HG03378 (cell line): ENCODE data around the gene TAOK3.
A peak's percentile ranks its signal among the peaks of the same experiment; 100 is the strongest.
"Not testable (repeated sequence)": the region's sequence is repeated elsewhere in the genome, so short reads cannot be mapped to it uniquely, and the experiment has no call there.

Experiments used
- ATAC-seq: cut with Tn5 transposase; IDR thresholded peaks from one replicate; pipeline ENCODE4 v1.9.1; 2021; ENCODE audit warnings: mild to moderate bottlenecking, moderate library complexity; ENCODE audit not compliant: unreplicated experiment

Gene TAOK3

DNA sequence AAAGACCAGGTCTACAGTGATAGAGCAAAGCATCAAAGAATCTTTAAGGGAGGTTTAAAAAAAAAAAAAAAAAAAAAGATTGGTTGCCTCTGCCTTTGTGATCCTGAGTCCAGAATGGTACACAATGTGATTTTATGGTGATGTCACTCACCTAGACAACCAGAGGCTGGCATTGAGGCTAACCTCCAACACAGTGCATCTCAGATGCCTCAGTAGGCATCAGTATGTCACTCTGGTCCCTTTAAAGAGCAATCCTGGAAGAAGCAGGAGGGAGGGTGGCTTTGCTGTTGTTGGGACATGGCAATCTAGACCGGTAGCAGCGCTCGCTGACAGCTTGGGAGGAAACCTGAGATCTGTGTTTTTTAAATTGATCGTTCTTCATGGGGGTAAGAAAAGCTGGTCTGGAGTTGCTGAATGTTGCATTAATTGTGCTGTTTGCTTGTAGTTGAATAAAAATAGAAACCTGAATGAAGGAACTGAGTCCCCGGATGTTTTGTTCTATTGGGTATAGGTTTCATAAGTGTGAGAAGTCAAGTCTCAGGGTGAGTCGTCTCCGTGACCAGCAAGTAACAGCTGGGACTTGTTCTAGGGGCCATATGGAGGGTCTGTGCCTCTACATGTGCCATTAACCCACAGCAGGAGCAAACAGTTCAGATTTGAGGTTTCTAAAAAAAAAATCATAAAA, 227.5 kb downstream of the TAOK3 start:
- ATAC-seq, result no peak

DNA sequence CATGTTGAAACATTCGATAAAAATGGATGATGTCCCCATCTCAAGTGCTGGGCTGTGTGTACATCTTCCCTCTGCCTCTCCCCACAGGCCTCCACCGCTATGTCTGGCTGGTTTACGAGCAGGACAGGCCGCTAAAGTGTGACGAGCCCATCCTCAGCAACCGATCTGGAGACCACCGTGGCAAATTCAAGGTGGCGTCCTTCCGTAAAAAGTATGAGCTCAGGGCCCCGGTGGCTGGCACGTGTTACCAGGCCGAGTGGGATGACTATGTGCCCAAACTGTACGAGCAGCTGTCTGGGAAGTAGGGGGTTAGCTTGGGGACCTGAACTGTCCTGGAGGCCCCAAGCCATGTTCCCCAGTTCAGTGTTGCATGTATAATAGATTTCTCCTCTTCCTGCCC, 228.2 kb downstream of the TAOK3 start:
- ATAC-seq, result no peak

DNA sequence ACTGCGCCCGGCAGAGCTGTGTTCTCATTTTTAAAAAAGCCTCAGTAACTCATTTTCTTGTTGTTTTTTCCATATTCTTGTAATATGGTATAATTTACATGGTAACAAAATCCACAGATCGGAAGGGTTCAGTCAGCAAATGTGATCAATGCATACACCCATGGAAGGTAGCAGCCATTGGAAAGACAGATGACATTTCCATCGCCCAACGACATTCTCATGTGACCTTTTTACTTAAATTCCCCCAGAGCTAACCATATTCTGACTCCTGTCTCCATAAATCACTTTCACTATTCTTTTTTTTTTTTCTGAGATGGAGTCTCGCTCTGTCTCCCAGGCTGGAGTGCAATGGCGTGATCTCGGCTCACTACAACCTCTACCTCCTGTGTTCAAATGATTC, 231.9 kb downstream of the TAOK3 start:
- no peak for ATAC-seq

DNA sequence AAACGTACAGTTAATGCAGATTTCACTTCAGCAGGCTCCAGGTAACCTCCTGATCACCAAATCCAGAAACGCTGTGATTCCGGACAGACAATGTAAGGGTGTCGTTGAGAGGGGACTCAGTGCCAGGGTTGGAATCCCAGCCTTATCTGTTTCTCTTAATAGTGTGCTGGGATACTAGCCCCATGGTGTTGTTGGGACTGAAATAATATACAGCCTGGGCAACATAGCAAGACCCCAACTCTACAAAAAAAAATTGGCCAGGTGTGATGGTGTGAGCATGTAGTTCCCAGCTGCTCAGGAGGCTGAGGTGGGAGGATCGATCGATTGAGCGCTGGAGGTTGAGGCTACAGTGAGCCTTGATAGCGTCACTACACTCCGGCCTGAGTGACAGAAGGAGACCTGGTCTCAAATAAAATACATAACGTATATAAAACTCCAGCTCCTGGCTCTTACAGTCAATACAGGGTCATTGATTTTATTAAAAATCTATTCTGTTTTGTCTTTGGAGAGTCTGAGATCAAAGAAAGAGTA, 235.5 kb downstream of the TAOK3 start:
- no peak for ATAC-seq

DNA sequence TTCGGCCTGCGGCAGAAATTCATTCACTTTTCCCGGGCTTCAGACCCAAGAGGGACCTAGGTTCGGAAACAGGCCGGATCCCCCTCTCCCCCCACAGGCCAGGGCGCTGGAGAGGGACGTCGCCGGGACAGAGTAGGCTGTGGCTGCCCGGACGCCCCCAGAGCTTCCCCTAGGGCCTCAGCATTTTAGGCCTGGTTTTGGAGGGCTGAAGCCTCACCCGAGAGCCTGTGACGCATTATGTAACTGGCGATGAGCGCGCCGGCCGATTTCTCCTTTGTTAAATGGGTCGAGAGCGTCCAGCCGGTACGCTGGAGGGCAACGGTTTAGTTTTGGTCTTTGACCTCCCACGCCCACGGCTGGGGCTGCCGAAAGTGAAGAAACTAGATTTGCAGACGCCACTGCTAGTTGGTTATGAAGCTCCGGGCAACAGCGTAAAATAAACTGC, 236.1 kb downstream of the TAOK3 start:
- ATAC-seq, result peak; percentile 31

DNA sequence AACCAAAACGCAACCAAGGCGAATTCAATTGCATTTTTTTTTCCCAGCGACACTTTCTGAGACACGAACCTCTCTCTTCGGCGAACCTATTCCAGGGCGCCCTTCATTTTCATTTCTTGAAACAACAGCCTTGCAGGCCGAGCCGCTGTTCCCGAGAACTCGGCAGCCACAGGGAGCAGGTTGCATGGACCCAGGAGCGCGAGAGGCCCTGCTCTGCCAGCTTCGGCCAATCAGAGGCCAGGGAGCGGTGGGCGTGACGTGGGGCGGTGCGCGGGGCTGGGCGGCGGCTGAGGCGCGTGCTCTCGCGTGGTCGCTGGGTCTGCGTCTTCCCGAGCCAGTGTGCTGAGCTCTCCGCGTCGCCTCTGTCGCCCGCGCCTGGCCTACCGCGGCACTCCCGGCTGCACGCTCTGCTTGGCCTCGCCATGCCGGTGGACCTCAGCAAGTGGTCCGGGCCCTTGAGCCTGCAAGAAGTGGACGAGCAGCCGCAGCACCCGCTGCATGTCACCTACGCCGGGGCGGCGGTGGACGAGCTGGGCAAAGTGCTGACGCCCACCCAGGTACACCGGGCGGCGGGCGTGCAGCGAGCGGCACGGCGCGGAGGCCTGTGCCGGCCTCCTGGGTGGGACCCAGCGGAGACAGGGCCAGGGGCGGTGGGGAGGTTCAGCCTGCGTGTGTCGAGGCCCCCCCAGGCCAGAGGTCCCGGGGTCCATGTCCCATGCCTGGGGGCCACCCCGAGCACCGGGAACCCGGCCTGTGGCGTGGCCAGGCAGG, 236.7 kb downstream of the TAOK3 start, which contains the start of gene PEBP1:
Gene PEBP1 (plus strand): TSS at position 337 of the 771 bp plus-strand sequence. CDS start 86 bp downstream, at position 423.
- ATAC-seq, result peak; percentile 88

DNA sequence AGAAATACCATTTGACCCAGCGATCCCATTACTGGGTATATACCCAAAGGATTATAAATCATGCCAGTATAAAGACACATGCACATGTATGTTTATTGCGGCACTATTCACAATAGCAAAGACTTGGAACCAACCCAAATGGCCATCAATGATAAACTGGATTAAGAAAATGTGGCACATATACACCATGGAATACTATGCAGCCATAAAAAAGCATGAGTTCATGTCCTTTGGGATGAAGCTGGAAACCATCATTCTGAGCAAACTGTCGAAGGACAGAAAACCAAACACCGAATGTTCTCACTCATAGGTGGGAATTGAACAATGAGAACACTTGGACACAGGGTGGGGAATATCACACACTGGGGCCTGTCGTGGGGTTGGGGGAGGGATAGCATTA, 243.3 kb downstream of the TAOK3 start:
- not testable (repeated sequence) for ATAC-seq

DNA sequence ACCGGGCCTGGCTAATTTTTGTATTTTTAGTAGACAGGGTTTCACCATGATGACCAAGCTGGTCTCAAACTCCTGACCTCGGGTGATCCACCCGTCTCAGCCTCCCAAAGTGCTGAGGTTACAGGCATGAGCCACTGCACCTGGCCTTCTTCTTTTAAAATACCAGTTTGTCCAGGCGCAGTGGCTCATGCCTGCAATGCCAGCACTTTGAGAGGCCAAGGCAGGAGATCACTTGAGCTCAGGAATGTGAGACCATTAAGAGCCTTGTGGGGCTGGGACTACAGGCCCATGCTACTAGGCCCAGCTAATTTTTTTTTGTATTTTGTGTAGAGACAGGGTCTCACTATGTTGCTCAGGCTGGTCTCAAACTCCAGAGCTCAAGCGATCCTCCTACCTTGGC, 244.8 kb downstream of the TAOK3 start:
- ATAC-seq, result no peak

DNA sequence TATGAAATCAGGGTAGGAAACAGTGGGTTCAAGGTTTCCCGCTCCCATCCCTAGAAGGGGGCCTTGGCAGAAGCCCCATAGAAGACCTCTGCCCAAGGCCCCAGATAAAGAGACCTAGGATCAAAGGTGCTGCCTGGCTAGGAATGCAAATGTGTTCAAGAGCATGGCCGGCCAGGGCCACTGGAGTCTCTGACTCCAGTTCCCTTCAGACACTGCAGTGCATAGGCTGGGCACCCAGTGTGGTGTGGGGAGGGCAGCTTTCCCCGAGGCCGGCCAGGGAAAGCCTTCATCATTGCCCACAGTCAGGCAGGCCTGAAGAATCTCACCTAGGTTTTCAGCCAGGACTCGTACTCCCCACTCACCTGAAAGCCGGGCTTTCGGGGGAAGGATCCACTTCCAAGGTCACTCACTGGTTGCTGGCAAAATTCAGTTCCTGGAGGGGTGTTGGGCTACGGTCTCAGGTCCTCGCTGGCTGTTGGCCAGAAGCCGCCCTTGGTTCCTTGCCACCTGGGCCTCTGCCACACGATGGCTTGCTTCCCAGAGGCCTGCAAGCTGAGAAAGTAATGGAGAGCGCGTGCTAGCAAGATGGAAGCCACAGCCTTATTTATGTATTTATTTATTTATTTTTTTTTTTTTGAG, 246.5 kb downstream of the TAOK3 start:
- ATAC-seq, result no peak

DNA sequence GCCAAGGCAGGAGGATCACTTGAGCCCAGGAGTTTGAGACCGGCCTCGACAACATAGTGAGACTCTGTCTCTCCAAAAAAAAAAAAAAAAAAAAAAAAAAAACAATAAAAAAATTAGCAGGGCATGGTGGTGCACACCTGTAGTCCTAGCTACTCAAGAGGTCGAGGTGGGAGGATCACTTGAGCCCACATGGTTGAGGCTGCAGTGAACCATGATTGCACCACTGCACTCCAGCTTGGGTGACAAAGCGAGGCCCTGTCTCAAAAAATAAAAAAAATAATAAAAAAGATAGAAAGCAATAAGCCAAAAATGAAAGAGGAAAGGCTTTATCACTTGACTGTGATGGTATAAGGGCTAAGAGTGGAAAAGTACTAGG, 247.0 kb downstream of the TAOK3 start:
- no peak for ATAC-seq

DNA sequence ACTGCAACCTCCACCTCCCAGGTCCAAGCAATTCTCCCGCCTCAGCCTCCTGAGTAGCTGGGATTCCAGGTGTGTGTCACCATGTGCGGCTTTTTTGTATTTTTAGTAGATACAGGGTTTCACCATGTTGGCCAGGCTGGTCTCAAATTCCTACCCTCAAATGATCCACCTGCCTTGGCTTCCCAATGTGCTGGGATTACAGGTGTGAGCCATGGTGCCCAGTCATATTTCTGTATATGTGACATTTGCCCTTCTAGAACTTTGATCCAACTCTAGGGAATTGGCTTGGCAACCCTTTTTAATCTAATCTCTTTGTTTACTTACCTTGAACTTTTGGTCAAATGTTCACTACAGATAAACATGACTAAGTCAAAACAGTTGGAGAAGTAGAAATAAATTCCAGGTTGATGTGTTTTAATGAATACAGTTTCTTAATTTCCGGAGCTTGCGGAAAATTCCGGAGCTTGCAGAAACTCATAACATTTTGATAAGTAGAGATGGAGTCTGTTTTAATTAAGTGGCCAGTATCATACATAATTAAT, 248.3 kb downstream of the TAOK3 start:
- no peak for ATAC-seq

DNA sequence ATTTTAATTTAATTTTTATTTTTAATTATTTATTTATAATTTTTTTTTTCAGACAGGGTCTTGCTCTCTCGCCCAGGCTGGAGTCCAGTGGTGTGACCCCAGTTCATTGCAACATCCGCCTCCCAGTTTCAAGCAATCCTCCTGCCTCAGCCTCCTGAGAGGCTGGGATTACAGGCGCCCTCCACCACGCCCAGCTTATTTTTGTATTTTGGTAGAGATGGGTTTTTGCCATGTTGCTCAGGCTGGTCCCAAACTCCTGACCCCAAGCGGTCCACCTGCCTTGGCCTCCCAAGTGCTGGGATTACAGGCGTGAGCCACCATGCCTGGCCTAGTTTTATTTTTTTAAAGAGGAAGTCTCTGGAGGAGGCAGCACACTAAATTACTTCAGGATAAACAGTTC, 250.4 kb downstream of the TAOK3 start:
- no peak for ATAC-seq

DNA sequence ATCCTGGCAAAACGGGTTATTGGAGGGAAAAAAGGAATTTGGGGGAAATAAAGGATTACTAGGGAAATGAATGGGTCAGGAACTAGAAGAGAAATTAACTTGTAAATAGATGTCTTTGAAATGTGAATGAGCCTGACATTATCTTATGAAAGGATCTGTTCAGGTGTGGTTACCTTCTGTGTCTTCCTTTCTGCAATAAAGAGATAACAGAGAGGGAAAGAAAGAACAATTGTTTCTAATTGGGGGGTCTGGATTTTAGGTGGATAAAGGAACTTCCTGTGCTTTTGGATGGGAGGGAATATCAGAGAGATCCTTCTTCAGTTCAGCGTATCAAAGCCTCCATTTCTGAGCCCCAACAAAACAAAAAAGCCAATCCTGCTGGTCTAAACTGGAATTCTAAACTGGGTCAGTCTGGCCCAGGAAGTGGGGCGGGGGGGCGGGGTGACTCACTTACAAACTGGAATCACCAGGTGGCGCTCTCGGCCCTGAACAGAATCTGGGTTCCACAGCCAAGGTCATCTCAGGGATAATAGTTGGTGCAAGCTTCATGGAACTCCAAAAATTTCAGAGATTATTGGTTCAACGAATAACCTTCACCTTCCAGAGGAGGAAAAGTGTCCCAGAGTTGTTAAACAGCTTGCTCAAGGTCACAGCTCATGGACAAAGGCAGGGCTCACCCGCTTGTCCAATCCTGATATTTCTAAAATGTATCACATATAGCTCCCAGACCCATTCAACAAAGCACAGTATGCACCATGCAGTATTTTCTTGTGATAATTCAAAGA, 251.9 kb downstream of the TAOK3 start:
- ATAC-seq, result no peak

DNA sequence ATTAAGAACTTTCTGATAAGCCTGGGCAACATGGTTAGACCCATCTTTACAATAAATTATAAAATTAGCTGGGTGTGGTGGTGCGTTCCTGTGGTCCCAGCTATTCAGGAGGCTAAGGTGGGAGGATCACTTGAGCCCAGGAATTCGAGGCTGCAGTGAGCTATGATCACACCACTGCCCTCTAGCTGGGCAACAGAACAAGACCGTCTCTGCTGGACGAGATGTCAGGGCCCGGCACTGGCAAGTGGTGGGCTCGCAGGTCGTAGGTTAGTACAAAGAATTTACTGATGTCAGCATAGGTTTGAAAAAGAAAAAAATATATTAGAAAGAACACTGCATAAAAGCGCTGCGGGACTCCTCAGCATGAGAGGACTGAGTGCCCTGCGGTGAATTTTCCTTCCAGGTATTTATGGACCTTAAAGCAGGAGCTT, 253.2 kb downstream of the TAOK3 start:
- ATAC-seq, result no peak

DNA sequence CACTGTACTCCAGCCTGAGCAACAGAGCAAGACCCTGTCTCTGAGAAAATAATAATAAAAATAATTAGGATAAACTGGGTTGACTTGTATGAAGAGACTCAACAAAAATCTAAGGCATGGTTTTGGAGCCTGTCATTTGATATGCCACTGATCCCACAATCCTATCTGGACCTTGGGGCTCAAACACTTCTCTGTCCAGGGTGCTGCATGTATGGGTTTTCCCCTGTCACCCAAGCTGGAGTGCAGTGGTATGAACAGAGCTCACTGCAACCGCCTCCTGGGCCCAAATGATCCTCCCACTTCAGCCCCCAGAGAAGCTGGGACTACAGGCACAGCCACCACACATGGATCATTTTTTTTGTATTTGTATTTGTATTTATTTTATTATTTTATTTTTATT, 263.6 kb downstream of the TAOK3 start:
- no peak for ATAC-seq

DNA sequence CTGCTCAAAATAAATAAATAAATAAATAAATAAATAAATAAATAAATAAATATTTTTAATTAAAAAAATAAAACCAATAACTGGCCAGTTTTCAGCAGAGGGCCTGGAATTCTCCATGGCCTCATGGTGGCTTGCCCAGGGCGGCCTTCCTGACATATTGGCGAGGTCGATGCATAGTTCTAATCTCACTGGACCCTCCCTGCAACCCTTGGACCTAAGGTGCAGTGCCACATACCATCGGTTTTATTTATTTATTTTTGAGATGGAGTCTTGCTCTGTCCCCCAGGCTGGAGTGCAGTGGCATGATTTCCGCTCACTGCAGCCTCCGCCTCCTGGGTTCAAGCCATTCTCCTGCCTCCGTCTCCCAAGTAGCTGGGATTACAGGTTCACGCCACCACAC, 265.0 kb downstream of the TAOK3 start:
- ATAC-seq, result no peak

DNA sequence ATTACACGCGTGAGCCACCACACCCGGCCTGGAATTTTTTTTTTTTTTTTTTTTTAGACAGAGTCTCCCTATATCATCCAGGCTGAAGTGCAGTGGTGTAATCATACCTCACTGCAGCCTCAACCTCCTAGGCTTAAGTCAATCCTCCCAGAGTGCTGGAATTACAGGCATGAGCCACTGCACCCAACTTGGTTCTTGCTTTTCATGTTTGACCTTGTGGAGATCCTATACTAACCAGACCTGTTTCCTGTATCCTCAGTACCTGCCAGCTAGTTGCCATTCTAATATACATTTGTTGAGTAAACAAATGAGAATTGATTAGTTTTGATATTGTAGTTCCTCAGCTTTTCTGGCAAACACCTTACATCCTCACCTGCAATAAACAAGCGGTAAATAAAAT, 265.7 kb downstream of the TAOK3 start:
- ATAC-seq, result no peak

DNA sequence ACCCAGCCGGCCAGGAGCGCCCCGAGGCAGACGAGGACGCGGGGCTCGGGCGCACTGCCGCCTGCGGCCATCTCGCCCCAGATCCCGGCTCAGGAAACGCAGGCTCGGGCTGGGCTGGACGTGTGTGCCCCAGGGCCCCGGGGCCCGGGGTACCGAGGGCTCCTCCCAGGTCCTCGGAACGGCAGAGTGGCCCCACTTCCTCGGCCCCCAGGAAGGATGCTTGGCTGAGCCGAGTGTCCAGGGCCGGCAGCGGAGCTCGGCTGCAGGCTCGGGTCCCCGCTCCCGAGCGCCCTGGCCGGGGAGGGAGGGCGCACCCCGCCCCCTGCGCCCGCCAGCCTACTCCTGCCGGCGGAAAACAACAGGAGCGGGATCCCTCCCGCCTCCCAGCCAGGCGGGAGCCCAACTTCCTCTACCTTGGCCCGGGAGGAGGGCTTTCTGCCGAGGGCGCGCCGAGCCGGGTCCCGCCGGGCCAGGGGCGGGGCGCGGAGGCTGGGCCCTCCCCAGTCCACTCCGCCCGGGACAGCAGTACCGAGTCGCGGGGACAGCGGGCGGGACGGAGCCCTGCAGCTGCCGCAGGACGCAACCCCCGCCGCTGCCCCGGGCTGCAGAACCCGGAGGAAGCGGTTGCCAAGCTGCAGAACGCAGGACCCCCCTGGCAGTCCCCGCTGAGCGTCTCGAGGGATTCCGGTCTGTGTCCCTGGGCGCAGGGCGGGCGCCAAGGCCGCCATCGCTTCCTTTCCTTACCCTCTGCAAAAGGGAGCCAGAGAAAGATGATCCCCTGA, 268.9 kb downstream of the TAOK3 start, which contains the start of gene VSIG10:
Gene VSIG10 (minus strand): TSS at position 411 of the 782 bp plus-strand sequence. CDS start 340 bp downstream, at position 71.
- ATAC-seq, result no peak

DNA sequence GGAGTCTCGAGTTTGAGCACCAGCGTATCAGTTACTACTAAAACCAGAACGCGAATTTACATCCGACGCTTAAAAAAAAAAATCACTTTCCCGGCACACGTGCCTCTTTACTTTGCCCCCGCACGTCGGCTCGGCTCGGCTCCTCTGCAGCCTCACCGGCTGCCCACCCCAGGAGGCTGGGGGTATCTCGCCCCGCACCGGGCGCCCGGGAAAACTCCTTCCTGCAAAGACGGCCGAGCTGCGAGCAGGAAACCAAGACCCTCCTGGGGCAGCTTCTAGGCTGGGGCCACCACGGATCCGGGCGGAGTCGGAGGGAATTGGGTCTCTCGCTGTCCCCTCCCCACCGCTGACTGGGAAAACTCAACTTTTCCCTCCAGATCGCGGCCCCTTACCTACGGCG, 269.5 kb downstream of the TAOK3 start:
- ATAC-seq, result no peak

DNA sequence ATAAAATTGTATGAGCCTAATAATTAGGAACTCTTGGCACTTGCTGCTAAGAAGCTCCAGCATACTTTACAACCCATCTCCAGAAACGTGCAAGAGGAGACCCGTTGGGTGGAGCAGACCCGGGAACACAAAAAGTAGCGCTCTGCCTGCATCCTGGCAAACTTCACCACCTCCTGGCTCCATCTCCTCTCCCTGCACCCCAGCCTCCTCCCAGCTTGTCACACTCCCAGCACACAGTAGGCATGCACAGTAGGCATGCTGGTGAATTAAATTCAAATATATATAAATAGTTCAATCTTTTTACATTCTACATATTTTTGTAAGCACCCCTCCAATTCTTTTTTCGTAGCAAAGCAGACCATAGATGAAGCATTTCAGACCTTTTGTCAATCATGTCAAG, 270.1 kb downstream of the TAOK3 start:
- no peak for ATAC-seq
